H9 (cell line): ENCODE data around the gene CNNM3. TPM values are rescaled to one million over a fixed set of nuclear protein-coding genes. Genes with fewer than 3 reads are reported as not detected.

Experiments used
- DNase-seq: peaks from one replicate; pipeline ENCODE4 v3.0.0-alpha.2; 2017
- H2AFZ ChIP-seq: one replicate; pipeline ENCODE4 v1.6.1; 2013; ENCODE audit warnings: mild to moderate bottlenecking, low read length, control low read depth, moderate library complexity
- H2AK5ac ChIP-seq: 2 replicates; pipeline ENCODE4 v1.6.1; 2013; ENCODE audit warnings: low read length, control low read depth, mixed read lengths; ENCODE audit not compliant: insufficient read length
- H2BK120ac ChIP-seq: one replicate; pipeline ENCODE4 v1.6.1; 2013; ENCODE audit warnings: low read depth, mild to moderate bottlenecking, low read length, control low read depth, inconsistent platforms; ENCODE audit not compliant: poor library complexity, severe bottlenecking
- H2BK12ac ChIP-seq: 2 replicates; pipeline ENCODE4 v1.6.1; 2013; ENCODE audit warnings: low read length, control low read depth, mixed read lengths, low read depth; ENCODE audit not compliant: insufficient read length
- H2BK15ac ChIP-seq: 2 replicates; pipeline ENCODE4 v1.6.1; 2013; ENCODE audit warnings: low read depth, low read length, control low read depth
- H2BK20ac ChIP-seq: one replicate; pipeline ENCODE4 v1.6.1; 2013; ENCODE audit warnings: low read depth, mild to moderate bottlenecking, low read length, control low read depth, inconsistent platforms; ENCODE audit not compliant: poor library complexity, severe bottlenecking
- H2BK5ac ChIP-seq: 2 replicates; pipeline ENCODE4 v1.6.1; 2013; ENCODE audit warnings: low read length, control low read depth, mixed read lengths; ENCODE audit not compliant: insufficient read length
- H3K14ac ChIP-seq: 2 replicates; pipeline ENCODE4 v1.6.1; 2013; ENCODE audit warnings: low read length, control low read depth; ENCODE audit not compliant: insufficient read depth
- H3K18ac ChIP-seq: 2 replicates; pipeline ENCODE4 v1.6.1; 2013; ENCODE audit warnings: low read depth, mild to moderate bottlenecking, mixed read lengths, low read length, control low read depth; ENCODE audit not compliant: insufficient read length
- H3K23ac ChIP-seq: 2 replicates; pipeline ENCODE4 v1.6.1; 2013; ENCODE audit warnings: low read length, control low read depth, mixed read lengths, low read depth; ENCODE audit not compliant: insufficient read length
- H3K23me2 ChIP-seq: 2 replicates; pipeline ENCODE4 v1.6.1; 2013; ENCODE audit warnings: low read depth, mild to moderate bottlenecking, mixed read lengths, low read length, control low read depth; ENCODE audit not compliant: insufficient read length, poor library complexity, severe bottlenecking
- H3K27ac ChIP-seq: 2 replicates; pipeline ENCODE4 v1.5.1; 2013; ENCODE audit warnings: low read length, control low read depth, mixed read lengths, low read depth; ENCODE audit not compliant: insufficient read length
- H3K27me3 ChIP-seq: 2 replicates; pipeline ENCODE4 v1.6.1; 2013; ENCODE audit warnings: low read length, control low read depth, inconsistent platforms; ENCODE audit not compliant: insufficient read depth
- H3K4ac ChIP-seq: 2 replicates; pipeline ENCODE4 v1.6.1; 2013; ENCODE audit warnings: low read depth, mild to moderate bottlenecking, control low read depth, inconsistent platforms, low read length, moderate library complexity
- H3K4me1 ChIP-seq: 2 replicates; pipeline ENCODE4 v1.6.1; 2013; ENCODE audit warnings: low read length, control low read depth, inconsistent platforms; ENCODE audit not compliant: insufficient read depth
- H3K4me2 ChIP-seq: 2 replicates; pipeline ENCODE4 v1.6.1; 2013; ENCODE audit warnings: low read length, control low read depth, mixed read lengths; ENCODE audit not compliant: insufficient read length, insufficient read depth
- H3K56ac ChIP-seq: 2 replicates; pipeline ENCODE4 v1.6.1; 2013; ENCODE audit warnings: low read depth, mild to moderate bottlenecking, mixed read lengths, low read length, control low read depth; ENCODE audit not compliant: insufficient read length
- H3K79me1 ChIP-seq: 2 replicates; pipeline ENCODE4 v1.6.1; 2013; ENCODE audit warnings: low read depth, mild to moderate bottlenecking, moderate library complexity, low read length, control low read depth, inconsistent platforms; ENCODE audit not compliant: insufficient read depth, poor library complexity, severe bottlenecking
- H3K79me2 ChIP-seq: 2 replicates; pipeline ENCODE4 v1.6.1; 2013; ENCODE audit warnings: low read length, control low read depth, inconsistent platforms; ENCODE audit not compliant: insufficient read depth
- H3K9ac ChIP-seq: 2 replicates; pipeline ENCODE4 v1.6.1; 2013; ENCODE audit warnings: low read length, control low read depth, mixed read lengths; ENCODE audit not compliant: insufficient read length; ENCODE audit errors: extremely low read depth
- H3K9me3 ChIP-seq: one replicate; pipeline ENCODE4 v1.6.1; 2013; ENCODE audit warnings: low read depth, low read length, inconsistent platforms; ENCODE audit not compliant: control insufficient read depth
- H3T11ph ChIP-seq: one replicate; pipeline ENCODE4 v1.6.1; 2013; ENCODE audit warnings: mild to moderate bottlenecking, low read length, control low read depth, inconsistent platforms
- H4K20me1 ChIP-seq: one replicate; pipeline ENCODE4 v1.6.1; 2013; ENCODE audit not compliant: control insufficient read depth, insufficient read length, insufficient read depth
- H4K5ac ChIP-seq: 2 replicates; pipeline ENCODE4 v1.6.1; 2013; ENCODE audit warnings: low read depth, mild to moderate bottlenecking, mixed read lengths, low read length, control low read depth; ENCODE audit not compliant: insufficient read length
- H4K8ac ChIP-seq: replicated peaks from 2 replicates; pipeline ENCODE4 v1.6.1; 2013; ENCODE audit warnings: low read length, control low read depth, mixed read lengths, low read depth; ENCODE audit not compliant: insufficient read length
- H4K91ac ChIP-seq: 2 replicates; pipeline ENCODE4 v1.6.1; 2013; ENCODE audit warnings: low read depth, mild to moderate bottlenecking, moderate library complexity, mixed read lengths, low read length, control low read depth; ENCODE audit not compliant: insufficient read length
- H3K27ac Mint-ChIP-seq, 3 experiments: 2 replicates in 2 of 3; 3 replicates in 1 of 3; pipeline ENCODE4 v1.8.0; 2020 to 2021; ENCODE audit warnings: mixed read lengths in 3 of 3, mild to moderate bottlenecking in 1 of 3, moderate library complexity in 1 of 3
- H3K27me3 Mint-ChIP-seq: 2 replicates; pipeline ENCODE4 v1.8.0; 2021; ENCODE audit warnings: low read depth, mild to moderate bottlenecking, moderate library complexity, mixed read lengths
- H3K36me3 Mint-ChIP-seq, 3 experiments: 2 replicates in 2 of 3; 3 replicates in 1 of 3; pipeline ENCODE4 v1.8.0; 2020 to 2021; ENCODE audit warnings: low read depth in 3 of 3, mixed read lengths in 3 of 3; ENCODE audit not compliant: insufficient read depth in 1 of 3
- H3K4me1 Mint-ChIP-seq, 2 experiments: 2 replicates each; pipeline ENCODE4 v1.8.0; 2020; ENCODE audit warnings: mixed read lengths in 2 of 2
- H3K4me3 Mint-ChIP-seq, 2 experiments: 2 replicates in 1 of 2; 3 replicates in 1 of 2; pipeline ENCODE4 v1.8.0; 2020 to 2021; ENCODE audit warnings: mild to moderate bottlenecking in 2 of 2, mixed read lengths in 2 of 2, moderate library complexity in 1 of 2
- H3K9me3 Mint-ChIP-seq, 2 experiments: 2 replicates in 1 of 2; 3 replicates in 1 of 2; pipeline ENCODE4 v1.8.0; 2020; ENCODE audit warnings: mild to moderate bottlenecking in 2 of 2, mixed read lengths in 2 of 2, moderate library complexity in 1 of 2
- CTCF ChIP-seq: fragments of 200-600 bp; sonication (generic); conservative IDR thresholded peaks from 3 replicates; pipeline ENCODE4 v1.8.0; 2021; ENCODE audit warnings: antibody characterized with exemption, mild to moderate bottlenecking
- WGBS: extraction: QIAGEN DNeasy Blood & Tissue Kit; methylation state at CpG from one replicate; pipeline ENCODE4 v1.1.7; 2013; ENCODE audit warnings: missing lambda C conversion rate, low lambda C conversion rate, mixed read lengths; ENCODE audit not compliant: insufficient read length; ENCODE audit errors: extremely low coverage; 5-methylcytosine and 5-hydroxymethylcytosine counted together
- total RNA-seq: library from RNA; stranded (reverse); gene quantifications from 2 replicates; pipeline ENCODE4 v1.2.1, GENCODE V29; 2021

CNNM3 gene
- total RNA-seq, 1 experiment from 2014 or later, result 25.0 TPM

GRCh38 chr2:96860065-96861029 lies 44.3 kb downstream of the CNNM3 start:
- TF ChIP-seq CTCF, result no peak
- Histone ChIP-seq H3K79me1 (no peaks in the 10 kb centered on the region), H2BK12ac (no peak overlapping the region), H3K4me2 (no peak overlapping the region), H2AFZ (no peak overlapping the region), H4K8ac (no peak overlapping the region), H2AK5ac (no peak overlapping the region), H3K4me1 (no peaks in the 10 kb centered on the region; the same call in 1 of the 2 replicates), H4K5ac (no peak overlapping the region), H3K23me2 (peaks cover 6% of the 10 kb centered on the region), H2BK15ac (no peak overlapping the region), H3K56ac (no peak overlapping the region), H2BK120ac (no peak overlapping the region), H3K14ac (no peak overlapping the region), H4K20me1 (peaks cover 2% of the 10 kb centered on the region), H4K91ac (no peak overlapping the region), H3K18ac (no peak overlapping the region), H3K9me3 (no peaks in the 10 kb centered on the region), H3T11ph (no peak overlapping the region), H3K79me2 (peaks cover 2% of the 10 kb centered on the region; the same call in 1 of the 2 replicates), H2BK5ac (no peak overlapping the region), H2BK20ac (no peak overlapping the region), H3K27ac (no peak overlapping the region), H3K27me3 (no peaks in the 10 kb centered on the region), H3K23ac (no peak overlapping the region), H3K9ac (no peak overlapping the region), H3K4ac (no peak overlapping the region)
- peaks cover 23 to 50% (median 47%) of the 10 kb centered on the region in 3 experiments for H3K36me3 Mint-ChIP-seq
- no CpG with 5 or more reads among the region's 38 CpGs for WGBS
- H3K27me3 Mint-ChIP-seq, result no peaks in the 10 kb centered on the region; the same call in 1 of the 2 replicates
- H3K4me1 Mint-ChIP-seq, result peaks cover 22 to 24% of the 10 kb centered on the region in 2 experiments
- DNase-seq, result peak; percentile 27
- no peaks in the 10 kb centered on the region for H3K9me3 Mint-ChIP-seq
- H3K4me3 Mint-ChIP-seq, result no peak overlapping the region
- peak overlapping the region in 2 of 3 experiments; percentile 52 to 54; a peak in 2 of 7 replicates for H3K27ac Mint-ChIP-seq
